ENCODE data around the gene ACTN3. TPM values are rescaled to one million over a fixed set of nuclear protein-coding genes. Genes with fewer than 3 reads are reported as not detected.
"Not testable (repeated sequence)": the region's sequence is repeated elsewhere in the genome, so short reads cannot be mapped to it uniquely, and the experiment has no call there.

ACTN3 gene
- total RNA-seq, 1 experiment from 2014 or later, result 18.5 TPM

GRCh38 chr11:66603072-66603471 is 56.4 kb downstream of the ACTN3 start (continued):
- TF ChIP-seq AR (CRISPR knock-in tag; IDR thresholded peaks at IDR 0.05) (no peak), CBFB (CRISPR knock-in tag; IDR thresholded peaks at IDR 0.05; ENCODE audit: low read depth) (no peak), CREB1 (CRISPR knock-in tag; IDR thresholded peaks at IDR 0.05) (no peak), CDX4 (CRISPR knock-in tag; IDR thresholded peaks at IDR 0.05; ENCODE audit: borderline replicate concordance) (no peak), ZNF416 (CRISPR knock-in tag; IDR thresholded peaks at IDR 0.05) (no peak), ZNF219 (CRISPR knock-in tag; IDR thresholded peaks at IDR 0.05; ENCODE audit: borderline replicate concordance) (no peak), MAX (CRISPR knock-in tag; IDR thresholded peaks at IDR 0.05) (no peak), NR2C2 (CRISPR knock-in tag; IDR thresholded peaks at IDR 0.05) (no peak), MXD4 (CRISPR knock-in tag; IDR thresholded peaks at IDR 0.05; ENCODE audit: borderline replicate concordance) (no peak)

GRCh38 chr11:66604155-66604554 is 57.5 kb downstream of the ACTN3 start:
- ATAC-seq, result no peak
- H3K27me3 Mint-ChIP-seq (ENCODE audit: low read depth), result no peaks in the 10 kb centered on the region; the same call in 1 of the 2 replicates
- H3K36me3 Mint-ChIP-seq, result peaks cover 16% of the 10 kb centered on the region; the same call in 1 of the 2 replicates
- ChIA-PET CTCF (no interaction called here), POLR2A (no interaction called here)
- no peak for TF ChIP-seq ZBTB21 (CRISPR knock-in tag; IDR thresholded peaks at IDR 0.05; ENCODE audit: borderline replicate concordance)
- TF ChIP-seq NFYB (CRISPR knock-in tag; conservative IDR thresholded peaks at IDR 0.05; ENCODE audit: low read depth), result no peak
- no peak for TF ChIP-seq ZNF532 (CRISPR knock-in tag; IDR thresholded peaks at IDR 0.05; ENCODE audit: borderline replicate concordance)
- no peak for TF ChIP-seq JUN (CRISPR knock-in tag; IDR thresholded peaks at IDR 0.05)
- TF ChIP-seq ERG (CRISPR knock-in tag; IDR thresholded peaks at IDR 0.05), result no peak
- TF ChIP-seq NR2C2 (CRISPR knock-in tag; IDR thresholded peaks at IDR 0.05), result no peak
- no peak for TF ChIP-seq PRRX2 (CRISPR knock-in tag; IDR thresholded peaks at IDR 0.05)
- no peak for TF ChIP-seq CREM (CRISPR knock-in tag; IDR thresholded peaks at IDR 0.05)
- no peak for TF ChIP-seq RORB (CRISPR knock-in tag; IDR thresholded peaks at IDR 0.05)
- no peak for TF ChIP-seq FOXP4 (CRISPR knock-in tag; IDR thresholded peaks at IDR 0.05)
- TF ChIP-seq ZNF121 (CRISPR knock-in tag; IDR thresholded peaks at IDR 0.05), result no peak
- TF ChIP-seq JAZF1 (CRISPR knock-in tag; IDR thresholded peaks at IDR 0.05), result no peak
- no peak for TF ChIP-seq GTF2I (CRISPR knock-in tag; conservative IDR thresholded peaks at IDR 0.05)
- no peak for TF ChIP-seq CREB1 (CRISPR knock-in tag; IDR thresholded peaks at IDR 0.05)
- TF ChIP-seq RELA (CRISPR knock-in tag; IDR thresholded peaks at IDR 0.05; ENCODE audit: borderline replicate concordance), result no peak
- TF ChIP-seq ETV6 (CRISPR knock-in tag; IDR thresholded peaks at IDR 0.05), result no peak
- no peak for DNase-seq (ENCODE audit: low spot score)
- no peak overlapping the region for H3K27ac Mint-ChIP-seq
- H3K4me3 Mint-ChIP-seq, result no peak overlapping the region
- no peaks in the 10 kb centered on the region for H3K9me3 Mint-ChIP-seq
- H3K4me1 Mint-ChIP-seq, result no peaks in the 10 kb centered on the region

- CTCF ChIA-PET; POLR2A ChIA-PET; H3K9me3 Mint-ChIP-seq; H3K27me3 Mint-ChIP-seq (ENCODE audit: low read depth); DNase-seq (ENCODE audit: low spot score); H3K4me3 Mint-ChIP-seq; ATAC-seq; H3K27ac Mint-ChIP-seq; H3K4me1 Mint-ChIP-seq: not testable (repeated sequence)
- H3K36me3 Mint-ChIP-seq, result peaks cover 20% of the 10 kb centered on the region
Measured at GRCh38 chr11:66606608-66607007, 59.9 kb downstream of the ACTN3 start.
